NCI-H146 treated with DMSO at 0.1 percent for 48 hours (cell line): ENCODE results near the gene LHX2.

Experiments used
- DNase-seq: peaks from one replicate; lab custom pipeline; 2025; ENCODE audit not compliant: unreplicated experiment; lab: John Stamatoyannopoulos, UW

LHX2 gene

DNA sequence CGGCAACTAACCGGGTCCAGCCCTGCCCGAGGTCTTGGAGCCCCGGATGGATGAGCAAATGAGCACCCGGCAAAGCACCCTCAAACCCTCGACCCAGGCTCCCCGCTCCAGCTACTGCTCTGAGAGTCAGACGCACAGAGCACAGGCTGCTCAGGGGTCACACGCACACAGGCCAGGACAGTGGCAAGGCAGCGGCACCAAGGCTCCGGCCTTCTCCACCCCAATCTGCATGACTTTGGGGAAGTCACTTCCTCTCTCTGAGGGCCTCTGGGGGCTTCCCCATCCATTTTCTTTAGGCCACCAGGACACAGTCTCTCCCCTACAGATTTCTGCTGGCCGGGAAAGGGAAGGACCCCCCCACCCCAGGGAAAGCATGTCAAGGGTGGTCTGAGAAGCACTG is 18.0 kb downstream of the LHX2 start:
- DNase-seq = no peak

DNA sequence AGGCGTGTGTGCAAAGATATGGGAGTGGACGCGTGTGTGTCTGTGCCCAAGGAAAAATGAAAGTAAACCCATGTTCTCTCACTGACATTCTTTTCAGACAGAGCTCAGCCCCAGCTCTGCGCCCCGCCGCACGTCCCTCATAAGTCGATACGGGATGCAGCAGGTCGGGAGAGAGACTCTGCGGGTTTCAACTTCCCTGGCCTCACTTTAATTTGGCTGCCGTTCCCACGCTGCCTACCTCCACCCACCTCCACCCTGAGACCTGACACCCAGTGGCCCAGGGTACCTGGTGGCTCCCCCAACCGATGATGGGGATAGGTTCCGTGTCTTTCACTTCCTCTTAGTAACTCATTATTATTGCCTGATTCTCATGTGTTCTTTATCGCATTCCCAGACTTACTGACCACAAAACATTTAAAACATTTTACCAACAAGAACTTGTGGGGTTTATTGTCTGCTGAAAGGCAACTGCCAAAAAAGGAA is 19.4 kb downstream of the LHX2 start:
- no peak for DNase-seq

DNA sequence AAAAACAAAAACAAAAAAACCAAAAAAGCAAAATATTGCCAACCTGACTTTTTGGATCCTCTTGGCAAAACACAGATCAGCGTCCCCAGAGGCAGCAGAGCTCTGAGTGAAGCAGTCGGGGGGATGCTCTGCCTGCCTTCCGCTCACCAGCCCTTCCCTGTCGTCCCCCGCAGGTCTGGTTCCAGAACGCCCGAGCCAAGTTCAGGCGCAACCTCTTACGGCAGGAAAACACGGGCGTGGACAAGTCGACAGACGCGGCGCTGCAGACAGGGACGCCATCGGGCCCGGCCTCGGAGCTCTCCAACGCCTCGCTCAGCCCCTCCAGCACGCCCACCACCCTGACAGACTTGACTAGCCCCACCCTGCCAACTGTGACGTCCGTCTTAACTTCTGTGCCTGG is 20.7 kb downstream of the LHX2 start:
- DNase-seq = no peak

DNA sequence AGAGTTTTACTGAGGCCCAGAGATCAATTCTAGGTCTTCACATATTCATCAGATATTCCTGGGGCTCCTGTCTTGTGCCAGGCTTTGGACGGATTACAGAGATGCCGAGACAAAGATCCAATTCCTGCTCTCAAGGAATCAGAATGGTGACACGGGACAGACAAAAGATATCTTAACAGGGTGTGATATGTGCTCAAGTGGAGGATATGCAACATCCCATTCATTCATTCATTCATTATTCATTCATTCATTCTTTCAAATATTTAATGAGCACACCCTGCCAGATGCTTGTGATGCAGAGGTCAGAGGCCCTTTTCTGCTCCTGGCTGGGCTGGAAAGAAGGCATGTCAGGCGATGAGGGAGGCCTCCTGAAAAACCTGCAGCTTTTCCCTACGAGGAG is 21.8 kb downstream of the LHX2 start:
- no peak for DNase-seq

- no peak for DNase-seq
These were observed 22.4 kb downstream of the LHX2 start for GRCh38 chr9:124033967-124034366.

DNA sequence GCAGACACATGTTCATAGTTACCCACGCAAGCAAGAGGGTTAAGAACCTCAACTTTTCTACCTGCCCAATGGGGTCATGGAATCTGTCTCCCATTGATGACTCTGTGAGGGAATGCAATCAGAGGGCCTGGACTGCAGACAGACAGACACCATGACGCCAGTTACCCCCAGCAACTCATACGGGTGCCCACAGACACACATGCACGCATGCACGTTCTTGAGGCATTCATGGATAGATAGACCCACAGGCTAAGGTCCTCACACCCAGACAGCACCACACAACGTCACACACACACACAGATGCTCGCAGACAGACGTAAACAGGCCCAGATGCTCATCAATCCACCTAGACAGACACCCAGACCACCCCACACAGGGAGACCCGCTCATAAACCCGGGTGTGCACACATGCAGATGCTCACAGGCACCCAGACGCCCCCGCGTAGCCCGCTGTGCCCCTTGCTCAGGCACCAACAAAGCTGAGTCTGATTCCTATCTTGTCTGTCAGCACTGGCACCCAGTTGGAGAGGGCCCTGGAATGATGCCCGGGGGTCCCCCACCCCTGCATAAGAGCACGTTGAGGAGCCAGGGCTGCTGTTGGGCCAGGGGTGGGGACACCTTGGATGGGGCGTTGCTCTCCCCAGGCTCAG is 23.6 kb downstream of the LHX2 start:
- no peak for DNase-seq

- DNase-seq = no peak
These were observed 25.0 kb downstream of the LHX2 start for GRCh38 chr9:124036578-124036977.

DNA sequence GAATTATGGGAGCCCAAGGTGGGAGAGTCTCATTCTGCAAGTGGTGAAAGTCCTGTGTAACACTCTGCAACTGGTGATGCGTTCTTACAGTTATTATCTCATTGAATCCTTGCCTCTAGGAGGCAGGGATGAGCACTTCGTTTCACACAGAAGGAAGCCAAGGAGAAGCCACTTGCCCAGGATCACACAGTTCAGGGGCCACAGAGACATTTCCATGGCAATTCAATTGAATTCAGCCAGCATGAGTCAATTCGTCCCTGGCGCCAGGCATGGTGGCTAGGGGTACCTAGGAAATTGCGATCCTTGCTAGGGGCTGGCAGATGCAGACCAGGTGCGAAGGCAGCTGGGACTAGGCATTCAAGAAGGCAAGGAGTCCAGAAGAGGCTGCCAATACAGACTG is 26.2 kb downstream of the LHX2 start:
- no peak for DNase-seq

DNA sequence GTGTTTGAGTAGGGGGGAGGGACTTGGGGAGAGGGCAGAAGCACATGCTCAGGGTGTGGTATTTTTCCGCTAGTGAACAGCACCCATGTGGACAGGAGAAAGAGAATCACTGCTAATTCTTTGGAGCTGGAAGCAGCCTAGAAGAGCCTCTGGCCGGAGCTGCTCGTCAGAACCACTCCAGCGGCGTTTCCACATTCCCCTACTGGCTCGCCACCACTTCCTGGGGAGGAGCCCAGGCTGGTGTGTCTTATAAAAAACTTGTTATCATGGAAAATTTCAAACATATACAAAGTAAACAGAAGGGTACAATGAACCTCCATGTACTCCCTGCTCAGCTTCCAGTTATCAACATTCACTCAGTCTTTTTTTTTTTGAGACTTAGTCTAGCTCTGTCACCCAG is 26.7 kb downstream of the LHX2 start:
- DNase-seq = no peak

GRCh38 chr9:124038790-124039633 is 27.4 kb downstream of the LHX2 start:
- DNase-seq = no peak

GRCh38 chr9:124040186-124040931 is 28.8 kb downstream of the LHX2 start:
- no peak for DNase-seq

- DNase-seq = no peak
These were observed 29.6 kb downstream of the LHX2 start for GRCh38 chr9:124040935-124041816.

DNA sequence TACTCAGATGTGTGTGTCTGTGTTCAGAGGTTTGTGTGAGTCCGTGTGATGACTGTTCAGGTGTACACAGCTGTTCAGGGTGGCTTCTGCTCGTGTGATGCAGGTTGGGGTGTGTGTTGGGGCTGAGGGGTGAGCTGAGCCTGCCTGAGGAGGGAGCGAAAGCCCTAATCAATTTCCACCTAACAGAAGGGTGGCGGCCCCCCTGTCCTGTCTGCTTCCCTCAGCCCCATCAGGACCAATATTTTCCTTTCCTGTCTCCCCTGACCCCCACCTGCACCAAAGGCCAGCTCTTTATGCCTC is 30.2 kb downstream of the LHX2 start:
- DNase-seq = no peak

- DNase-seq = no peak
These were observed 30.7 kb downstream of the LHX2 start for GRCh38 chr9:124042201-124042721.

DNA sequence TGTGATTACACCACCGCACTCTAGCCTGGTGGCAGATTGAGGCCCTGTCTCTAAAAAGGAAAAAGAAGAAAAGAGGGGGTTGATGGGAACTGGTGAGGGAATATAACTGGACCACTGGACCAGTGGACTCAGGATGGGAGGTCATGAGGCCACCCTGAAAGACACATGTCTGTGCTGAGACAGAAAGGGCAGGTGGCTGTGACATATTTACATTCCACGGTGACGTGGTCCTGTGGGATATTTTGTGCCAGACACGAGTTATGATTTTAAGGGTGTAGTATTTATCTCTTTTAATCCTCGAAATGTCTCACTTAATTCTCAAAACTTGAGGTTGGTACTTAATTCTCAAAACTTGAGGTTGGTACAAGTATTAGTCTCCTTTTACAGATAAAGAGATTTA is 32.9 kb downstream of the LHX2 start:
- no peak for DNase-seq

GRCh38 chr9:124045076-124045829 is 33.7 kb downstream of the LHX2 start:
- DNase-seq = no peak

GRCh38 chr9:124045830-124046177 is 34.2 kb downstream of the LHX2 start:
- no peak for DNase-seq

DNA sequence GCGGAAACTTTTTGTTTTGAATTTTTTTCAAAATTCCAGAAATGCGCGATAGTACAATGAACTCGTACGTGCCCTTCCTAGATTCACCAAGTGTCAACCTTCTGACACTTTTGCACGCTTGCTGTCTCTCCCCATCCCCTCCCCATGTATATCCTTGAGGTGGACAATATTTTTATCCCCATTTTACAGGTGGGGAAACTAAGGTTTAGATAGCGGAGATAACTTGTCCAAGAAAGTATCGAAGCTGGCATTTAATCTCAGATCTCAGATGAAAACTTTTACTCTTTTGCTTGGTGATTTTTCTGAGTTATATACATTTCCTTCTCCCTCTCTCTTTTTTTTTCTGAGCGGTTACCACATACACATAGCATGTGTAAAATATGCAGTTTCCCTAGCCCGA is 34.6 kb downstream of the LHX2 start:
- no peak for DNase-seq

DNA sequence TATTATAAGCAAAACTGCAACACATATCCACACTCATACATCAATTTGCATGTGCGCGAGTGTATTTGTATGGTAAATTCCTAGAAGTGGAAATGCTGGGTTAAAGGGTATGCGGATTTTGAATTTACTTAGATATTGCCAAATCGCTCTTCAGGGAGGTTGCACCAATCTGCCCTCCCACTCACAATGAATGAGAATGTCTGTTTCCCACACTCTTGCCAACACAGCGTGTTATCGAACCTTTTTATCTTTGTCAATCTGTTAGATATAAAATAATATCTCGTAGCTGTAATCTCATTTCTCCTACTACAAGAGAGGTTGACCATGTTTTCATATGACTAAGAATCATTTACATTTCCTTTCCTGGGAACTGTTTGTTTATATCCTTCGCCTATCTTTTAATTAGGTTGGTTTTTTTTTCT is 35.7 kb downstream of the LHX2 start:
- no peak for DNase-seq

- no peak for DNase-seq
These were observed 39.4 kb downstream of the LHX2 start for GRCh38 chr9:124050955-124051354.
